Stimulated activated CD8-positive, alpha-beta memory T cell treated with anti-CD3 and anti-CD28 coated beads, Interleukin-15, amount 100 ng/mL, for 4 hours (primary cell): ENCODE results near the gene HLA-DRA.

Source experiments
- DNase-seq, 2 donors: peaks; one replicate each; pipeline ENCODE4 v3.0.0-alpha.2; 2020; ENCODE audit warnings: low read depth in 2 of 2

Gene HLA-DRA

GRCh38 chr6:32439602-32440214, at the start of gene HLA-DRA:
TSS of gene HLA-DRA (plus strand) at chr6:32439887. CDS start at chr6:32439951, 64 bp downstream.
- no peak for DNase-seq

GRCh38 chr6:32391505-32391904, 48.2 kb upstream of the HLA-DRA start:
- no peak for DNase-seq

- DNase-seq = no peak
These were observed 45.8 kb upstream of the HLA-DRA start for GRCh38 chr6:32393665-32394420.

- DNase-seq = no peak
These were observed 43.7 kb upstream of the HLA-DRA start for GRCh38 chr6:32396028-32396427.

- DNase-seq = no peak
These were observed 42.3 kb upstream of the HLA-DRA start for GRCh38 chr6:32397252-32397920.

DNA sequence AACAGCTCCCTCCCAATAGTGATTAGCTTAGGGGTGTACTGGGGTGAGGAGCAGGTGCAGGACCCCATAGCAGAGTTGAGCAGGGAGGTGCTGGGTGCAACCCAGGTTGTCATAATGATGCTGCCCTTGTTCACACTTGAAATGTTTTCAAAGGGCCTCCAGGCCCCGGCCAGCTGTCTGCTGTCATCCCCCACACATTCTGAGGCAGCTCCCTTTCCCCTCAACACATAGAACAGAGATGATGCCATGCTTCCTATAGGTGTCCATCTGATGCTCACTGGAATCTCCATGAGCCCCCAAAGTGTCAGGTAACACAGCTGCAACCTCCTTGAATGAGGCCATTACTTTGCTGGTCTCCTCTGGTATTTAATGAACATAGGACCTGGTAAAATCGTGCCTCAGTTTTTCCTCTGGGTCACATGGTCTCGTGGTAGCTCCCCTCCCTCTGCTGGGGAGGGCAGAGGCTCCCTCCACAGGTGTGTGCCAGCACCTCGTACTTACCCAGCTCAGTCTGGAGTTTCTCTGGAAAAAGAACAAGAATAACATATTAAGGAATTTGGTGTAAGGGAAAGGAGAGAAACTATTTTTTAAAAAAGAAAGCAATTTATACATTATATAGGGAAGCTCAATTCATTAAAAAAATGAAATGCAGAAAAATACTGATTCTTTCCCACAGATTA, 38.3 kb upstream of the HLA-DRA start:
- no peak for DNase-seq

GRCh38 chr6:32402812-32403211, 36.9 kb upstream of the HLA-DRA start:
- DNase-seq = no peak

- DNase-seq = no peak
These were observed 34.0 kb upstream of the HLA-DRA start for GRCh38 chr6:32405656-32406055.

- no peak for DNase-seq
These were observed 33.5 kb upstream of the HLA-DRA start for GRCh38 chr6:32406197-32406596.

DNA sequence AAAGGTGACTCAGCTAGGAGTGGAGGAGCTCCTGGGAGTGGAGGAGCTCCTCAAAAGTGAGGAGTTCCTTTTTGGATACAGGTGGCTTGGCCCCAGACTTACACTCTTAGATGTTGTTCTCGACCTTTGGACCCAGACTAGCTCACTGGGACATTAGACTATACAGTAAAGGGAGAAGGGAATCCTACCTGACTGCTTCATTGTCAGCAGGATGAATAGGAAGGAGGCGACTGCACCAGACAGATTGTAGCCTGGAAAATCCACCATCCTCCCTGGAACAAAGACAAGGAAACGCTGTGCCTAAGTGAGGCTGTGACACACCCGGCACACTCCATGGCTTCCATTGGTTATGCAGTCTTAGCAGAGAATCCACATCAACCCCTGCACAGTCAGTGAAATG, 32.8 kb upstream of the HLA-DRA start, which contains the start of gene BTNL2:
BTNL2 (minus strand) TSS at position 325 of the 400 bp plus-strand sequence; CDS start at position 267, 58 bp downstream.
- no peak for DNase-seq

DNA sequence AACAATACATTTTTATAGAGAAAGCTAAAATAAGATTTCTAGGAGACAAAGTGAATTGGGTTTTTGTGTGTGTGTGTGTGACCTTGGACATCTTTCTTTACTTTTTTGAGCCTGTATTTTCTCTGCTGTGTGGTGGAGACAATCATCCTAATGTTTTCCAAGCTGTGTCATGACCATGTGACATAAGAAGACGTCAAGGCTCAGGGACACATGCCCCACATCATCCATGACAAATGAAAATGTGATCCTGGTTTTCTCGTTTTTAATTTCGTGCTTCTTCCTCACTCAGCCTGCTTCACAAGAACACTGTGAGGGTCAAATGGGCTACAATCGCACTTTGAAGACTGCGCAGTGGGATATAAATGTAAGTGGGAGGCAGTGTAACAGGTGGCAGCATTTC, 28.8 kb upstream of the HLA-DRA start:
- no peak for DNase-seq

DNA sequence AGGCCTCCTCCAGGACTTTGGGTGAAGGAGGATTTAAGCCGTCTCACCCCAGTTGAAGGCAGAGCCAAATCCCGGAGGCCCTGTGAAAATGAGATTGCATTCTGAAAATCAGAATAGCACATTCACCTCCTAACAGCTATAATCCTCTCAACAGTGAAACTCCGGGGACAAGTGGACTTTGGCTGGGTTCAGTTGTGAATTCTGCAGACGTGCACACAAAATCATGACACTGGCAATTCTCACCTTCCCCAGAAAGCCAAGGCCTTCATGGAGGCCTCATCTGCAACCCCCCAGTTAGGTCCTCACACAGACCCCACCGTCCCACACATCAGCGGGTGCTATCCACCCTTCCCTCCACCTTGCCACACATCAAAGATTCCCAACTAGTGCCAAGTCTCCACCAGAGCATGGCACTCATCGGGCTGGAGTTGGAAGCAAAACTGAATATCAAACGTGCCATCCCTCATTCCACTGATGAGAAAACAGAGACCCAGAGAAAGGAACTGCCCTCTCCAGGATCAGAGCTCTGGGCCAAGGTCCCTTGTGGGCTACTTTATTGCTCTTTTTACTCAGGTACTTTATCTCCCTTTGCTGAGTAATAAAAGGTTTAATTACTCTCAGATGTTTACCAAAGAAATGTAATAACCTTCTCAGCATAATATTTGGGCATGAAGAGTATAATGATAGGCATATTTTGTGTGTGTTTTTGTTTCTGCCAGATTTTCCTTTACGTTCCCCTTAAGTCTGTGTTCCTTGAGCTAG, 27.9 kb upstream of the HLA-DRA start:
- no peak for DNase-seq

DNA sequence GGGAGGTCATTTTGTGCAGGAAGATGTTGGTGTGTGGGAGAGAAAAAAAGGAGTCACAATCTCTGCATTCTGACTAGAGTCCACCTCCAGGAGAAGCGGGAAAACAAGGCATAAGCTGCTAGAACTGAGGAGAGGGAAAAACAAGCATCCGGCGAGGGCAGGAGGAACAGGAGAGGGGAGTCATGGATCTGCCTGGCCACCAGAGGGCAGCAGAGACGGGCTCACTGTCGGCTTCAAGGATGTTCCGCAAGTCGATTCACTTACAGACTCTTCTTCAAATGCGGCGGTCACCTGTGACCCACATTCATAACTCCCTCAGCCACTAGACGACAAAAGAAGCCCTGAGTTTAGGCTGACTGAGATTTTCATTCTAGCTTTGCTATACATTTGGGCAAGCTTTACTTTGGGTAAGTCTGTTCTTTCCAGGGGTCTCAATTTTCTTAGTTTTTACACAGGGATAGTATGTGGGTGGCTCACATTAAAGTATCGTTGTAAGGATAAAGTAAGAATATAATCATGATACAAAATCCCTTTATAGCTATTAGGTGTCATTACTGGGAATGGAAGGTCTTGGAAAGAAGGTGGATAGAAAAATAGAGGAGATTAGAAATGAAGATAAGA, 26.1 kb upstream of the HLA-DRA start:
- peak; percentile 55 to 75 for DNase-seq

DNA sequence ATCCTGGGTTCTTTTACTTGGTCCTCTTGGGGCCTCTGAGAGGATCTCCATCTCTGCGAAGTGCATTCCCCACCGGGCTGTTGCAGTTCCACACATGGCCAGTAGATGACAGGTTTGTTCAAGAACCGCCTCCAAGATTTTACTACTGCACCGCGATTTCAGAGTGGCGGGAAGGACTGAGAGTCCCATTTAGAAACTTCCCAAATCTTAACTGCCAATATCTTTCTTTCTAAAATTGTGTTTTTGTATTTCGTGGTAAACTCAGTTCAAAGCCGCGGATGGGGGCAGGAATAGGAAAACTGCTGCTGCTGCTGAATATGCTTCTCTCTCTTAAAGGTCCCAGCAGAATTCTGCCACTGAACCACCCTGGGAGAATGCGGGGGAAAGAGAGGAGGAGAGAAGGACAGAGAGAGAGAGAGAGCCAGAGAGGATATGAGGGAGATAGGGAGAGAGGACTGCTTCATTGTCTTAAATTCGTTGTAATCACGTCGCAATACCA, 24.1 kb upstream of the HLA-DRA start:
- DNase-seq = peak; percentile 36 to 61

DNA sequence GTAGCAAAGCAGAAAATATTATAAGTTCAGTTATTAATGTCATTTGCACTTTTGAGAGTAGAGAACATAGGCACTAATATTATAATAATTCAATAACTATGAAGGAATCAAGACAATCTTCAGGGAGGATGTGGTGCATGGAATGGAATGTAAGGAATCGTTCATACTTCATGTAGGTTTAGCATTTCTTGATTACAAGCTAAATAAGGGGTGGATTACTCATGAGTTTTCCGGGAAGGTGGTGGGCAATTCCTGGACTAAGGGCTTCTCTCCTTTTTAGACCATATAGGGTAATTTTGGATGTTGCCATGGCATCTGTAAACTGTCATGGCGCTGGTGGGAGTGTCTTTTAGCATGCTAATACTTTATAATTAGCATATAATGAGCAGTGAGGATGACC, 23.7 kb upstream of the HLA-DRA start:
- no peak for DNase-seq

- DNase-seq = no peak
These were observed 14.9 kb upstream of the HLA-DRA start for GRCh38 chr6:32424589-32425300.

DNA sequence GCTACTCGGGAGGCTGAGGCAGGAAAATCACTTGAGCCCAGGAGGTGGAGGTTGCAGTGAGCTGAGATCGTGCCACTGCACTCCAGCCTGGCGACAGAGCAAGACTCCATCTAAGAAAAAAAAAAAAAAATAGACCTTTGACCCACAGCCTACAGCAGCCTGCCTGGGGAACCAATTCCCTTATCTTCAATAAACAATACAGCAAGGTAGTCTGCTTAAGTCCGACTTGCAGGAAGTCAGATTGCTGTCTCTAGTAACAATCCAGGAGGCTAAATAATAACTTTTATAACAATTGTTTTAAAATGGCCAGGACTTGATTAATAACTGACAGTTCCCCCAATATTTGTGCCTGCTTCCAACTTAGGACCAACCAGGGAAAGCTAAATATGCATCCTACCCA, 13.3 kb upstream of the HLA-DRA start:
- DNase-seq = no peak

GRCh38 chr6:32427218-32427617, 12.5 kb upstream of the HLA-DRA start:
- DNase-seq = no peak

DNA sequence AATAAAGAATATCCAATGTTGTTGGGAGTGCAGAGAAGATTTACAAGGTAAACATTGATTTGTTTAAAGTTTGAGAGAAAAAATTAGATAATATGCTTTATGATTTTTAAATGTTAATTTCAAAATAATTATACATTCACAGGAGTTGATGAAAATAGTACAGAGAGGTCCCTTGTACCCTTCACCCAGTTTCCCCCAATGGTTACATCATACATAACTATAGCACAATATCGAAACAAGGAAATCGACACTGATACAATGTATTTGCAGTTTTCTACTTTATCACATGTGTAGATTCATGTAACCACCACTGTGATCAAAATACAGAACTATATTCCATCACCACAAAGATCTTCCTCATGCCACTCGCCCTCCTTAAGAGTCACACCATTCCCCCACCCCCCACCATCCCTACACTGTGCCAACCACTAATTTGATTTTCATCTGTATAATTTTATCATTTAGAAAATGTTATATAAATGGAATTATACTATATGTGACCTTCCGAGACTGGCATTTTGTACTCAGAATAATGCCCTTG, 11.7 kb upstream of the HLA-DRA start:
- DNase-seq = no peak

GRCh38 chr6:32430179-32430578, 9.5 kb upstream of the HLA-DRA start:
- no peak for DNase-seq
